Measurements from ENCODE around the gene VMP1. TPM values are rescaled to one million over a fixed set of nuclear protein-coding genes. Genes with fewer than 3 reads are reported as not detected.
A peak's percentile ranks its signal among the peaks of the same experiment; 100 is the strongest.

The VMP1 gene
- total RNA-seq, 2 donors from 2014 or later: 309 to 488 TPM

- no peak for ATAC-seq (replicated peaks)
- no peaks in the 10 kb centered on the region for H3K27me3 Mint-ChIP-seq
- no peak overlapping the region for H3K27ac Mint-ChIP-seq
- H3K36me3 Mint-ChIP-seq (ENCODE audit: low read depth): peaks cover 10% of the 10 kb centered on the region
- H3K9me3 Mint-ChIP-seq: no peaks in the 10 kb centered on the region
- H3K4me3 Mint-ChIP-seq: no peak overlapping the region
- peaks cover 6% of the 10 kb centered on the region for H3K4me1 Mint-ChIP-seq
These were observed 16.2 kb downstream of the VMP1 start for GRCh38 chr17:59723607-59724006.

GRCh38 chr17:59725691-59726090, 18.2 kb downstream of the VMP1 start:
- H3K9me3 Mint-ChIP-seq: no peaks in the 10 kb centered on the region
- H3K4me3 Mint-ChIP-seq: no peak overlapping the region
- H3K27me3 Mint-ChIP-seq: no peaks in the 10 kb centered on the region
- H3K4me1 Mint-ChIP-seq: no peaks in the 10 kb centered on the region
- H3K36me3 Mint-ChIP-seq (ENCODE audit: low read depth): no peaks in the 10 kb centered on the region
- ATAC-seq (replicated peaks): no peak
- H3K27ac Mint-ChIP-seq: no peak overlapping the region

DNA sequence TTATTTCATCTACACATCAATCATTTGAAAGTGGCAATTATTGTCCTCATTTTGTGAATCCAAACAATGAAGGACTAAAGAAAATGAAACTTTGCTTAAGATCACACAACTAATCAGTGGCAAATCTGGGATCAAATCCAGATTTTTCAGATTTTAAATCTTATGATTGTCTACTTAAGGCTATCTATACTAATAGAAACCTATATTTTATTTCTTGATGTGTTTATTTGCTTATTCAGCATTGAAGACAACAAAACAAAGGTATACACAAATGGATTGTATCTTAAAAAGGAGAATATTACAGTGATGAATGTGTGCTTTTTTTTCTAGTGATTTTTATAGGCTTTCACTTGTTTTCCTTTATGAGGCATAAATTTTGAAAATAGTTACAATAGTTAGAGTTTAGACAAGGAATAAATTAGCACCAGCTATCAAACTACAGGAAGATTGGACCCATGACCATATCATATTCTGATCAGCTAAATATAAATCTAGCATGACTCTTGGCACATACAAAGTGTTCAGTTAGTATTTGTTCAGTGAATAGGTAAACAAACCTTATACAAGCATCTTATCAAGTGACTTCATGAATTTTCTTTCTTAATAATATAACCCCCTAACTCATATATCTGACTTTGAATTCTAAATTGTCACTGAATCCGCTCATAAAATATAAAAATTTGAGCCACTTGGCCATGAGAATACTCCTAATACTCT, 20.5 kb downstream of the VMP1 start:
- no peak overlapping the region for H3K4me3 Mint-ChIP-seq
- H3K27ac Mint-ChIP-seq: no peak overlapping the region
- H3K27me3 Mint-ChIP-seq: no peaks in the 10 kb centered on the region
- H3K9me3 Mint-ChIP-seq: no peaks in the 10 kb centered on the region
- ATAC-seq (replicated peaks): no peak
- peaks cover 4% of the 10 kb centered on the region for H3K4me1 Mint-ChIP-seq
- H3K36me3 Mint-ChIP-seq (ENCODE audit: low read depth): peaks cover 17% of the 10 kb centered on the region

GRCh38 chr17:59730268-59730834, 22.9 kb downstream of the VMP1 start:
- Mint-ChIP-seq H3K9me3 (no peaks in the 10 kb centered on the region), H3K4me3 (no peak overlapping the region), H3K36me3 (ENCODE audit: low read depth) (peaks cover 40% of the 10 kb centered on the region), H3K4me1 (peaks cover 4% of the 10 kb centered on the region), H3K27me3 (no peaks in the 10 kb centered on the region), H3K27ac (no peak overlapping the region)
- ATAC-seq (replicated peaks): no peak

GRCh38 chr17:59733697-59734096, 26.2 kb downstream of the VMP1 start:
- Mint-ChIP-seq H3K27me3 (no peaks in the 10 kb centered on the region), H3K4me3 (no peak overlapping the region)

GRCh38 chr17:59734226-59734625, 26.8 kb downstream of the VMP1 start:
- Mint-ChIP-seq H3K36me3 (ENCODE audit: low read depth) (peaks cover 67% of the 10 kb centered on the region), H3K4me3 (no peak overlapping the region), H3K4me1 (peaks cover 4% of the 10 kb centered on the region), H3K27ac (no peak overlapping the region), H3K27me3 (no peaks in the 10 kb centered on the region), H3K9me3 (no peaks in the 10 kb centered on the region)
- ATAC-seq (replicated peaks): no peak

More at GRCh38 chr17:59733697-59734096, 26.2 kb downstream of the VMP1 start:
- no peak for ATAC-seq (replicated peaks)
- peaks cover 4% of the 10 kb centered on the region for H3K4me1 Mint-ChIP-seq
- H3K27ac Mint-ChIP-seq: no peak overlapping the region
- peaks cover 61% of the 10 kb centered on the region for H3K36me3 Mint-ChIP-seq (ENCODE audit: low read depth)
- H3K9me3 Mint-ChIP-seq: no peaks in the 10 kb centered on the region

DNA sequence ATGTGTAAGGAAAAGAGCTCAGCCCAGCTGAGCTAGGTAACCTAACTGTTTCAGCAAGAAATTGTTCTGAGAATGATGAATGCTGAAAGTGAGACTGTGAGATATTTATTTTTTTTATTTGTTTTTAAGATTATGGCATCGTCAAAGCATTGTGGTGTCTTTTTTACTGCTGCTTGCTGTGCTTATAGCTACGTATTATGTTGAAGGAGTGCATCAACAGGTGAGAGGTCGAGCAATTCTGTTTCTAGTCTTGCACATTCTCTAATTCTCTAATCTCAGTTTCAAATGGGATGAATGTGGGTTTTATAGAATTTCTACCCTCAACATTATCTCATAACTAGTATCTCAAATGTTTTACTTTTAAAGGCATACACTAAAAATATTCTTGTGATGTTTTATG, 29.9 kb downstream of the VMP1 start:
- ATAC-seq (replicated peaks): no peak
- H3K4me3 Mint-ChIP-seq: no peak overlapping the region

DNA sequence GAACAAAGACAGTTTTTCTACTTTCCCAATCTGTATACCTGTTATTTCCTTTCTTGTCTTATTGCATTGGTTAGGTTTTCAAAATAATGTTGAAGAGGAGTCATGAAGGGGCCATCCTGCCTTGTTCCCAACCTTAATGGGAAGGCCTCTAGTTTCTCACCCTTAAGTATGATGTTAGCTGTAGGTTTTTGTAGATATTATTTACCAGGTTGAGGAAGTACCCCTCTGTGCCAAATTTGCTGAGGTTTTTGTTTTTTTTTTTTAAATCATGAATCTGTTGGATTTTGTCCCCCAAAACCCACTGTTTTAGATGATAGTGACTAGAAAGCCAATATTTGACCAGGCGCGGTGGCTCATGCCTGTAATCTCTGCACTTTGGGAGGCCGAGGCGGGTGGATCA, 36.4 kb downstream of the VMP1 start:
- H3K9me3 Mint-ChIP-seq: no peaks in the 10 kb centered on the region
- ATAC-seq (replicated peaks): no peak
- H3K4me1 Mint-ChIP-seq: peaks cover 6% of the 10 kb centered on the region
- no peaks in the 10 kb centered on the region for H3K27me3 Mint-ChIP-seq
- H3K36me3 Mint-ChIP-seq (ENCODE audit: low read depth): peaks cover 50% of the 10 kb centered on the region
- no peak overlapping the region for H3K4me3 Mint-ChIP-seq
- H3K27ac Mint-ChIP-seq: no peak overlapping the region

More for the DNA sequence above, 29.9 kb downstream of the VMP1 start:
- peak overlapping the region; percentile 33 for H3K27ac Mint-ChIP-seq
- no peaks in the 10 kb centered on the region for H3K9me3 Mint-ChIP-seq
- no peaks in the 10 kb centered on the region for H3K27me3 Mint-ChIP-seq
- peaks cover 85% of the 10 kb centered on the region for H3K36me3 Mint-ChIP-seq (ENCODE audit: low read depth)
- no peaks in the 10 kb centered on the region for H3K4me1 Mint-ChIP-seq

- Mint-ChIP-seq H3K27me3 (no peaks in the 10 kb centered on the region), H3K36me3 (ENCODE audit: low read depth) (peaks cover 38% of the 10 kb centered on the region), H3K4me1 (peaks cover 6% of the 10 kb centered on the region), H3K27ac (no peak overlapping the region), H3K4me3 (no peak overlapping the region), H3K9me3 (no peaks in the 10 kb centered on the region)
- no peak for ATAC-seq (replicated peaks)
These were observed 37.6 kb downstream of the VMP1 start for GRCh38 chr17:59745040-59745439.

GRCh38 chr17:59746849-59747445, 39.5 kb downstream of the VMP1 start:
- Mint-ChIP-seq H3K9me3 (no peaks in the 10 kb centered on the region), H3K27me3 (no peaks in the 10 kb centered on the region), H3K4me3 (no peak overlapping the region), H3K36me3 (ENCODE audit: low read depth) (peaks cover 33% of the 10 kb centered on the region), H3K27ac (no peak overlapping the region), H3K4me1 (peaks cover 8% of the 10 kb centered on the region)
- peak; percentile 42 for ATAC-seq (replicated peaks)

GRCh38 chr17:59748591-59748990, 41.1 kb downstream of the VMP1 start:
- Mint-ChIP-seq H3K36me3 (ENCODE audit: low read depth) (peaks cover 32% of the 10 kb centered on the region), H3K4me1 (peaks cover 13% of the 10 kb centered on the region), H3K27me3 (no peaks in the 10 kb centered on the region), H3K4me3 (no peak overlapping the region), H3K27ac (no peak overlapping the region), H3K9me3 (no peaks in the 10 kb centered on the region)
- no peak for ATAC-seq (replicated peaks)

- peak overlapping the region; percentile 100 for H3K27ac Mint-ChIP-seq
- H3K9me3 Mint-ChIP-seq: no peaks in the 10 kb centered on the region
- peaks cover 54% of the 10 kb centered on the region for H3K36me3 Mint-ChIP-seq (ENCODE audit: low read depth)
- peak overlapping the region; percentile 94 for H3K4me3 Mint-ChIP-seq
- H3K4me1 Mint-ChIP-seq: peaks cover 22% of the 10 kb centered on the region
- no peaks in the 10 kb centered on the region for H3K27me3 Mint-ChIP-seq
- peak; percentile 79 for ATAC-seq (replicated peaks)
These were observed 44.5 kb downstream of the VMP1 start for GRCh38 chr17:59751955-59752413.

GRCh38 chr17:59752446-59752845, 45.0 kb downstream of the VMP1 start:
- H3K4me3 Mint-ChIP-seq: peak overlapping the region; percentile 94
- no peaks in the 10 kb centered on the region for H3K27me3 Mint-ChIP-seq
- peaks cover 22% of the 10 kb centered on the region for H3K4me1 Mint-ChIP-seq
- H3K36me3 Mint-ChIP-seq (ENCODE audit: low read depth): peaks cover 56% of the 10 kb centered on the region
- no peaks in the 10 kb centered on the region for H3K9me3 Mint-ChIP-seq
- peak overlapping the region; percentile 100 for H3K27ac Mint-ChIP-seq
- no peak for ATAC-seq (replicated peaks)

DNA sequence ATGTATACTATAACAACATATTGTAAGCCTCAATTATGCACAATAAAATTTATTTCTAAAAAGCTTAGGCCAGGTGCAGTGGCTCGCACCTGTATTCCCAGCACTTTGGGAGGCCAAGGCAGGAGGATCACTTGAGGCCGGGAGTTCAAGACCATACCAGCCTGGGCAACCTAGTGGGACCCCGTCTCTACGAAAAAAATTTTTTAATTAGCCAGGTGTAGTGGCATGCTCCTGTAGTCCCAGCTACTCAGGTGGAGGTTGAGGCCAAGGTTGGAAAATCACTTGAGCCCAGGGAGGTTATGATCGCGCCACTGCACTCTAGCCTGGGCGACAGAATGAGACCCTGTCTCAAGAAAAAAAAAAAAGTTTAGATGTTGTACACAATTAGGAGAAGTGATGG, 45.5 kb downstream of the VMP1 start:
- peaks cover 61% of the 10 kb centered on the region for H3K36me3 Mint-ChIP-seq (ENCODE audit: low read depth)

More for the DNA sequence above, 45.5 kb downstream of the VMP1 start:
- H3K9me3 Mint-ChIP-seq: no peaks in the 10 kb centered on the region
- peak overlapping the region; percentile 94 for H3K4me3 Mint-ChIP-seq
- peaks cover 26% of the 10 kb centered on the region for H3K4me1 Mint-ChIP-seq
- no peak for ATAC-seq (replicated peaks)
- H3K27ac Mint-ChIP-seq: peak overlapping the region; percentile 100
- H3K27me3 Mint-ChIP-seq: no peaks in the 10 kb centered on the region

All from activated T-helper 17 cell treated with anti-CD3 and anti-CD28 coated beads, Interleukin-2, amount 50 U/mL, for 72 hours (primary cell).